HFF-Myc (cell line): ENCODE measurements around the gene SLC12A7.

Source experiments
- DNase-seq: peaks from one replicate; pipeline ENCODE4 v3.0.0-alpha.2; 2011; ENCODE audit warnings: low read depth; ENCODE audit errors: extremely low read depth
- H3K4me3 ChIP-seq: replicated peaks from 2 replicates; pipeline ENCODE4 v1.5.1; 2011; ENCODE audit warnings: low read depth, mild to moderate bottlenecking, control low read depth, low read length
- TF ChIP-seq, protein P1 (sequence below): IDR thresholded peaks from 2 replicates; pipeline ENCODE4 v1.5.1; 2012; ENCODE audit warnings: mild to moderate bottlenecking, low read depth, low read length, control low read depth; ENCODE audit errors: missing control alignments

The SLC12A7 gene

DNA sequence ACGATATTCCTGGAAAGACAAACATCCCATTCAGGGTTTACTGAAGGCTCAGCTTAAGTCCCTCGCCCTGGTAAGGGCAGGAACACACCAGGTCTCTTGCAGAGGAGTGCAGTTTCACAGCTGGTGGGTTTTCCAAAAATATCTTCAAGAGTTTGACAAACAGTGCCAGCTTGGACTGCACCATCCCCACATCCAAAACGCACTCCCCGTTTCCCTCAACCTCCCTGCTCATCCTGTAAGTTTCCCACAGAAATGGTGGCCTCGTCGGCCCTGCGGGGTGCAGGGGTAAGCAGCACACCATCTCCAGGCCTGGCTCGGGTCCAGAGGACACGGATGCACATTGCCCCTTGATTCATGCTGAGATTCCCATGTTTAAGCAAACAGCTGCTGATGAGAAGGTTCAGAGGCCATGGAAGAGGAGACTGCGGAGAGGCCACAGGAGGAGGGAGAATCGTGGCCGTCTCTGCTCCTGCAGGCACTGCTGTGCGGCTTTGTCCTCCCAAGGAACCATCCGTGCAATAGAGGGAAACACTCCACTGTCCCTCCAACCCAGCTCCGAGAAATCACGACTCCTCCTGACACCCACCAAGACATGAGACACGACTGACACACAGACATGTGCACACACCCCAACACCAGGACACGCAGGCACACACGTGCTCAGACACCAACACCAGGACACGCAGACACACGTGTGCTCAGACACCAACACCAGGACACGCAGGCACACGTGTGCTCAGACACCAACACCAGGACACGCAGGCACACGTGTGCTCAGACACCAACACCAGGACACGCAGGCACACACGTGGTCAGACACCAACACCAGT lies 24.0 kb upstream of the SLC12A7 start:
- TF ChIP-seq, protein P1, sequence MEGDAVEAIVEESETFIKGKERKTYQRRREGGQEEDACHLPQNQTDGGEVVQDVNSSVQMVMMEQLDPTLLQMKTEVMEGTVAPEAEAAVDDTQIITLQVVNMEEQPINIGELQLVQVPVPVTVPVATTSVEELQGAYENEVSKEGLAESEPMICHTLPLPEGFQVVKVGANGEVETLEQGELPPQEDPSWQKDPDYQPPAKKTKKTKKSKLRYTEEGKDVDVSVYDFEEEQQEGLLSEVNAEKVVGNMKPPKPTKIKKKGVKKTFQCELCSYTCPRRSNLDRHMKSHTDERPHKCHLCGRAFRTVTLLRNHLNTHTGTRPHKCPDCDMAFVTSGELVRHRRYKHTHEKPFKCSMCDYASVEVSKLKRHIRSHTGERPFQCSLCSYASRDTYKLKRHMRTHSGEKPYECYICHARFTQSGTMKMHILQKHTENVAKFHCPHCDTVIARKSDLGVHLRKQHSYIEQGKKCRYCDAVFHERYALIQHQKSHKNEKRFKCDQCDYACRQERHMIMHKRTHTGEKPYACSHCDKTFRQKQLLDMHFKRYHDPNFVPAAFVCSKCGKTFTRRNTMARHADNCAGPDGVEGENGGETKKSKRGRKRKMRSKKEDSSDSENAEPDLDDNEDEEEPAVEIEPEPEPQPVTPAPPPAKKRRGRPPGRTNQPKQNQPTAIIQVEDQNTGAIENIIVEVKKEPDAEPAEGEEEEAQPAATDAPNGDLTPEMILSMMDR: no peak
- no peak overlapping the region for H3K4me3 ChIP-seq
- no peak for DNase-seq

DNA sequence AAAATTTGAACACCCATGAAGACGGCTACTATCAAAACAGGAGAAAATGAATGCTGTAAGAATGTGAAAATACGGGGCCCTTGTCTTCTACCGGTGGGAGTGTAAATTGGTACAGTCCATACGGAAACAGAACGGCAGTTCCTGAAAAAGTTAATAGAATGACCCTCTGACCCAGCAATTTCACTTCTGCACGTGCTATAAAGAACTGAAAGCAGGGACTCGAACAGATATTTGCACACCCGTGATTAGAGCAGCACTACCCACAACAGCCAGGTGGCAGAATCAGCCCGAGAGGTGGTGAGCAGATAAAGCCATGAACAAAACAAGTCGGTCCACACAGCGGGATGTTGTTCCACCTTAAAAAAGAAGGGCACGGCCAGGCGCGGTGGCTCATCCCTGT lies 22.6 kb upstream of the SLC12A7 start:
- no peak overlapping the region for H3K4me3 ChIP-seq
- TF ChIP-seq, protein P1: no peak
- DNase-seq: no peak

DNA sequence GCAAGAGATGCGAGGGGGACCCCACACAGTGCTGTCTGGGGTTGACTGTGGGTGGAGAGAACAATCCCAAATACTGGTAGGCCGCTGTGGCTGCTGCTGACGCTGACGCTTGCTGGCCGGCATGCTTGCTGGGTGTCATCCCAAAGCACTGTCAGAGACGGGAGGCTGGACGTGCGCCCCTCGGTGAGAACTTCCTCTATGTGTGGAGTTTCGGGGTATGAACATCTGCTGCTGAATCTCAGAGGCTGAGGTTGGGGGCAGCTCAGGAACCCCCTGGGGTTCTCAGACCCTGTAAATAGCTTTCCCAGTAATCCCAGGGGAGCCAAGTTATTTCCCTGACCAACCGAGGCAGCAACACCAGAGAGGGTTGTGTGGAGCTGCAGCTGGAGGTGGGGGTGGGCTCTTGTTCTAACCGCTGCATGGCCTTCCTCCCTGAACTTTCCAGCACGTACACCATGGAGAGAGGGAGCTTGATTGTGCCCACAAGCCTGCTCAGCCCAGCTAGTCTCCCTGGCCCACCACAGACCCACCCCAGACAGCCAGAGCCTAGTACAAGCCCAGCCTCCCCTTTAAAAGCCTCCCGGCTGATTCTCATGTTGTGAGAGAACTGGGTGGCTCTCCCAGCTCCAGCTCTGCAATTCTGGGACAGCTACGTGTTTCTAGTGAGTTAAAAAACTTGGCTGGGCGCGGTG lies 21.8 kb upstream of the SLC12A7 start:
- H3K4me3 ChIP-seq: no peak overlapping the region
- DNase-seq: no peak
- TF ChIP-seq, protein P1: no peak

DNA sequence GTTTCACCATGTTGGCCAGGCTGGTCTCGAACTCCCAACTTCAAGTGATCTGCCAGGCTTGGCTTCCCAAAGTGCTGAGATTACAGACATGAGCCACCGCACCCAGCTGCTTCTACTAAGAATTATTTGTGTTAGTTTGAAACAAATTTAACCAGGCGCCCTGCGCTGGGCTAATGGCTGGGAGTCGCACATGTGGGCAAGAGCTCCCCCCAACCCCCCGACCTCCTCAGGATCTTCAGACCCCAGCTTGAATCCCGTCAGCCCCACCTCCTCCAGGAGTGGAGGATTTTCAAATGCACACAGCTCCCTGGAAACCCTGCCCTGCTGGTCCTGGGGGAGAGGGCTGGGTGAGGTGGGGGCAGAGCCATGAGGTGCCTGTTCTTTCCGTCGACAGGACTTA lies 21.2 kb upstream of the SLC12A7 start:
- no peak for DNase-seq
- no peak overlapping the region for H3K4me3 ChIP-seq
- TF ChIP-seq, protein P1: no peak

DNA sequence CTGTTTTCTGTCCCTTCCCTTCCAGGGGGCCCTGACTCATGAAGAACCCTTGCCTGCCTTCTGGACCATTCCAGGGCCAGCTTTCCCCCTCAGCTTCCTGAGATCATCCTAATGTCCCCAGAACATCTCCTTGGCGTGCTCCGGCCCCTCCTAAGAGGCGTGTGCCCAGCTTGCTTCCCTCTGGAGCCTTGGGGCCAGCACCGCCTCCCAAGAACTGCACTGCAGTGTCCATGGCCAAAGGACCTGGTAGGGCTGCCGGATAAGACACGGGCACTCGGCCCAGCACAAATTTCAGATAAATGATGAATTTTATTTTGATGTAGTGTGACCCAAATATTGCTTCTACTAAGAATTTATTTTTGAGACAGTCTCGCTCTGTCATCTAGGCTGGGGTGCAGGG lies 20.7 kb upstream of the SLC12A7 start:
- DNase-seq: no peak
- TF ChIP-seq, protein P1: no peak
- no peak overlapping the region for H3K4me3 ChIP-seq

DNA sequence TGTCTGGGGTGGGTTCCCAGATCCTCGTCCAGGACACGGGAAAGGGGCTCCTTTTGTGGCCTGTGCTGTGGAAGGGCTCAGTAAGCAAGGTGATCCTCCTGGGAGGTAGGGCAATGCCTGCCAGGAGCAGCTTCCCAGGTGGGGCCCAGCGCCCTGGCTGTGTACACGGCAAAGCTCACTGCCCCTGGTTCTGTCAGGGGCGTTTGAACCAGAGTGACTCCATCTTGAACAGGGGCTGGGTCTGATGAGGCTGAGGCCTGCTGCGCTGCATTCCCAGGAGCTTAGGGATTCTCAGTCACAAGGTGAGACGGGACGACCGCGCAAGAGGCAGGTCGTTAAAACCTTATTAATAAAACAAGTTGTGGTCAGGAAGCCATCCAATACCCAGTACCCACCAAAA lies 19.9 kb upstream of the SLC12A7 start:
- no peak for DNase-seq
- TF ChIP-seq, protein P1: no peak
- H3K4me3 ChIP-seq: no peak overlapping the region

DNA sequence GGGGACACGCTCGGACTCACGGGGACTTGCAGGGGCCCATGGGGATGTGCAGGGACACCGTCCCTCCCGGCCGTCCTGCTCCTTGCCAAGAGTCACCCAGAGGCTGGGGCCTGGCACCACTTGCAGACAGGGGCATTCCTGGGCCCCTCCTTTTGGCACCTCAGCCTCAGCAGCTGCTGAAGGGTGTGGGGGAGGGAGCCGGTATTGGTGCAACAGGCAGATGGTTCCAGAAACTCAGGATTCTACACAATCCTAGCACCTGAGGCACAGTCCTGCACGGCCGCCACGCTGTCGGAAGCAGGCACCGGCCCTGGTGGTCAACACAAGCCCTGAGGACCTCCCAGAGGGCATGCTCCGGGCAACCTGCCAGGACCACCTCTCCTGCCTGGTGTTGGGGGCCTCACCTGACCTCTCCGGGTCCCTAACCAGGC lies 19.3 kb upstream of the SLC12A7 start:
- no peak for DNase-seq
- TF ChIP-seq, protein P1: no peak
- H3K4me3 ChIP-seq: no peak overlapping the region
